Breast epithelium (tissue), 4 donors: ENCODE data around the gene PRKN. TPM values are rescaled to one million over a fixed set of nuclear protein-coding genes. Genes with fewer than 3 reads are reported as not detected.

ENCODE experiments used
- DNase-seq, 2 donors: peaks; one replicate each; pipeline ENCODE4 v3.0.0-alpha.2; 2019; ENCODE audit warnings: low spot score in 2 of 2
- H3K27ac ChIP-seq, 2 donors: fragments of 200-600 bp; sonication (generic) in 1 of 2; one replicate each; pipeline ENCODE4 v1.5.1; 2016 to 2019; ENCODE audit warnings: mild to moderate bottlenecking in 1 of 2
- H3K27me3 ChIP-seq, 2 donors: fragments of 200-600 bp; sonication (generic) in 1 of 2; one replicate each; pipeline versions ENCODE4 v1.5.1 to v1.6.0; 2017 to 2019; ENCODE audit warnings: control low read depth in 1 of 2, mild to moderate bottlenecking in 1 of 2
- H3K36me3 ChIP-seq: fragments of 200-600 bp; one replicate; pipeline ENCODE4 v1.5.1; 2019
- H3K4me1 ChIP-seq, 2 donors: fragments of 200-600 bp; sonication (generic); one replicate each; pipeline ENCODE4 v1.5.1; 2016 to 2019; ENCODE audit warnings: control low read depth in 1 of 2
- H3K4me3 ChIP-seq, 3 donors: fragments of 200-600 bp; sonication (generic); 1 replicate in 2 of 3; 2 replicates in 1 of 3; pipeline ENCODE4 v1.5.1; 2016 to 2019; ENCODE audit warnings: mild to moderate bottlenecking in 3 of 3, moderate library complexity in 2 of 3
- H3K9me3 ChIP-seq, 2 donors: fragments of 200-600 bp; sonication (generic) in 1 of 2; one replicate each; pipeline ENCODE4 v1.5.1; 2016 to 2019; ENCODE audit warnings: control low read depth in 1 of 2
- CTCF ChIP-seq, 3 donors: fragments of 450-650 bp; IDR thresholded peaks; one replicate each; pipeline ENCODE4 v1.5.1; 2016 to 2017; ENCODE audit warnings: antibody characterized with exemption in 3 of 3, mild to moderate bottlenecking in 3 of 3, moderate library complexity in 3 of 3
- POLR2A ChIP-seq: fragments of 450-650 bp; IDR thresholded peaks from one replicate; pipeline ENCODE4 v1.6.1; 2016; ENCODE audit warnings: antibody characterized with exemption, mild to moderate bottlenecking, moderate library complexity
- POLR2AphosphoS5 ChIP-seq, 3 donors: sonication (generic); formaldehyde crosslinking; IDR thresholded peaks; one replicate each; pipeline ENCODE4 v1.6.1; 2017; ENCODE audit warnings: antibody characterized with exemption in 3 of 3
- intact Hi-C: fragments of 100-400 bp; cut with DNase I; formaldehyde crosslinking; loops from one replicate; pipeline ENCODE4 v1.15.1; 2023; ENCODE audit warnings: low total_unique reads
- total RNA-seq, 3 donors: library from RNA; depleted of rRNA; stranded (reverse); fragments of >200 nt; gene quantifications; one replicate each; pipeline ENCODE4 v1.1.0, GENCODE V29; 2016

The PRKN gene
- total RNA-seq, 3 donors from 2014 or later, result 7.2 to 19.0 (median 11.2) TPM

- Histone ChIP-seq H3K4me1 (no peaks in the 10 kb centered on the region), H3K36me3 (no peaks in the 10 kb centered on the region), H3K27ac (no peak overlapping the region), H3K9me3 (no peaks in the 10 kb centered on the region), H3K27me3 (no peaks in the 10 kb centered on the region), H3K4me3 (no peak overlapping the region)
- no peak for DNase-seq
- intact Hi-C loops, result no loop called here
- TF ChIP-seq POLR2AphosphoS5 (IDR thresholded peaks at IDR 0.05) (no peak), CTCF (IDR thresholded peaks at IDR 0.05) (no peak), POLR2A (no peak)
Measured at GRCh38 chr6:162369091-162369490, 358.5 kb downstream of the PRKN start.

GRCh38 chr6:162364488-162364887 is 363.1 kb downstream of the PRKN start:
- Histone ChIP-seq H3K27me3 (no peaks in the 10 kb centered on the region), H3K9me3 (no peaks in the 10 kb centered on the region), H3K4me3 (no peak overlapping the region), H3K4me1 (no peaks in the 10 kb centered on the region), H3K27ac (no peak overlapping the region), H3K36me3 (no peaks in the 10 kb centered on the region)
- no peak for TF ChIP-seq POLR2A
- no peak for TF ChIP-seq CTCF (IDR thresholded peaks at IDR 0.05)
- TF ChIP-seq POLR2AphosphoS5 (IDR thresholded peaks at IDR 0.05), result no peak
- intact Hi-C loops, result no loop called here
- DNase-seq, result no peak

GRCh38 chr6:162363757-162364156 is 363.8 kb downstream of the PRKN start:
- no peaks in the 10 kb centered on the region for H3K4me1 ChIP-seq
- DNase-seq, result no peak
- no peak for TF ChIP-seq POLR2A
- TF ChIP-seq POLR2AphosphoS5 (IDR thresholded peaks at IDR 0.05), result no peak
- TF ChIP-seq CTCF (IDR thresholded peaks at IDR 0.05), result no peak
- no peaks in the 10 kb centered on the region for H3K9me3 ChIP-seq
- intact Hi-C loops, result no loop called here
- no peaks in the 10 kb centered on the region for H3K27me3 ChIP-seq
- no peaks in the 10 kb centered on the region for H3K36me3 ChIP-seq
- H3K4me3 ChIP-seq, result no peak overlapping the region
- no peak overlapping the region for H3K27ac ChIP-seq

- H3K4me3 ChIP-seq, result no peak overlapping the region
- H3K27me3 ChIP-seq, result no peaks in the 10 kb centered on the region
- H3K4me1 ChIP-seq, result no peaks in the 10 kb centered on the region
- no peak overlapping the region for H3K27ac ChIP-seq
- no peaks in the 10 kb centered on the region for H3K36me3 ChIP-seq
- no peak for DNase-seq
- H3K9me3 ChIP-seq, result no peaks in the 10 kb centered on the region
- intact Hi-C loops, result no loop called here
- TF ChIP-seq POLR2AphosphoS5 (IDR thresholded peaks at IDR 0.05), result no peak
- TF ChIP-seq POLR2A, result no peak
- TF ChIP-seq CTCF (IDR thresholded peaks at IDR 0.05), result no peak
Measured at GRCh38 chr6:162360901-162361567, 366.5 kb downstream of the PRKN start.

GRCh38 chr6:162358625-162359024 is 368.9 kb downstream of the PRKN start:
- Histone ChIP-seq H3K4me1 (no peaks in the 10 kb centered on the region), H3K9me3 (no peaks in the 10 kb centered on the region)
- no peak for TF ChIP-seq CTCF (IDR thresholded peaks at IDR 0.05)
- TF ChIP-seq POLR2A, result no peak
- no peak for TF ChIP-seq POLR2AphosphoS5 (IDR thresholded peaks at IDR 0.05)

More at GRCh38 chr6:162358625-162359024, 368.9 kb downstream of the PRKN start:
- Histone ChIP-seq H3K27me3 (no peaks in the 10 kb centered on the region), H3K27ac (no peak overlapping the region), H3K36me3 (no peaks in the 10 kb centered on the region), H3K4me3 (no peak overlapping the region)
- intact Hi-C loops, result no loop called here
- no peak for DNase-seq
